ENCODE results near the gene RCE1. TPM values are rescaled to one million over a fixed set of nuclear protein-coding genes. Genes with fewer than 3 reads are reported as not detected.
"Not testable (repeated sequence)": the region's sequence is repeated elsewhere in the genome, so short reads cannot be mapped to it uniquely, and the experiment has no call there.

The RCE1 gene
- total RNA-seq (12.2 TPM), polyA plus RNA-seq (18.7 TPM)

- Histone ChIP-seq H3K4me3 (ENCODE audit: low read depth, low read length) (peak within 1 kb of the TSS; percentile 98), H3K4me1 (ENCODE audit: insufficient read depth) (peaks cover 3% of the 10 kb centered on the region), H3K27ac (ENCODE audit: low read depth) (peak within 1 kb of the TSS; percentile 100), H3K36me3 (ENCODE audit: insufficient read depth) (no peaks in the 10 kb centered on the region)
- no peak for DNase-seq (ENCODE audit: extremely low spot score)
- under 1% methylated on average over 98 of the region's 98 CpGs for WGBS
Observed at GRCh38 chr11:66842896-66843775, at the start of gene RCE1. Gene RCE1 (plus strand): TSS chr11:66843441. CDS start chr11:66843456, 15 bp downstream.

- not testable (repeated sequence) for H3K27ac ChIP-seq (ENCODE audit: low read depth); H3K4me3 ChIP-seq (ENCODE audit: low read depth, low read length); H3K36me3 ChIP-seq (ENCODE audit: insufficient read depth); DNase-seq (ENCODE audit: extremely low spot score); H3K4me1 ChIP-seq (ENCODE audit: insufficient read depth)
Observed at GRCh38 chr11:66799815-66800214, 43.4 kb upstream of the RCE1 start.

GRCh38 chr11:66800720-66801428 is 42.4 kb upstream of the RCE1 start:
- 96% methylated on average over 5 of the region's 5 CpGs for WGBS
- no peak for DNase-seq (ENCODE audit: extremely low spot score)
- Histone ChIP-seq H3K27ac (ENCODE audit: low read depth) (no peak overlapping the region), H3K36me3 (ENCODE audit: insufficient read depth) (no peaks in the 10 kb centered on the region), H3K4me3 (ENCODE audit: low read depth, low read length) (no peak overlapping the region), H3K4me1 (ENCODE audit: insufficient read depth) (no peaks in the 10 kb centered on the region)

GRCh38 chr11:66809592-66809991 is 33.6 kb upstream of the RCE1 start:
- Histone ChIP-seq H3K4me1 (ENCODE audit: insufficient read depth) (no peaks in the 10 kb centered on the region), H3K27ac (ENCODE audit: low read depth) (no peak overlapping the region), H3K4me3 (ENCODE audit: low read depth, low read length) (no peak overlapping the region), H3K36me3 (ENCODE audit: insufficient read depth) (no peaks in the 10 kb centered on the region)
- no peak for DNase-seq (ENCODE audit: extremely low spot score)
- 94% methylated on average over 3 of the region's 3 CpGs for WGBS

GRCh38 chr11:66810576-66811185 is 32.6 kb upstream of the RCE1 start:
- H3K36me3 ChIP-seq (ENCODE audit: insufficient read depth): no peaks in the 10 kb centered on the region
- no peaks in the 10 kb centered on the region for H3K4me1 ChIP-seq (ENCODE audit: insufficient read depth)
- H3K27ac ChIP-seq (ENCODE audit: low read depth): no peak overlapping the region
- H3K4me3 ChIP-seq (ENCODE audit: low read depth, low read length): no peak overlapping the region
- WGBS: 100% methylated on average over 1 of the region's 1 CpG
- DNase-seq (ENCODE audit: extremely low spot score): no peak

GRCh38 chr11:66814678-66815077 is 28.6 kb upstream of the RCE1 start:
- no peak overlapping the region for H3K4me3 ChIP-seq (ENCODE audit: low read depth, low read length)
- H3K36me3 ChIP-seq (ENCODE audit: insufficient read depth): no peaks in the 10 kb centered on the region
- WGBS: 90% methylated on average over 5 of the region's 5 CpGs
- no peak for DNase-seq (ENCODE audit: extremely low spot score)
- H3K27ac ChIP-seq (ENCODE audit: low read depth): no peak overlapping the region
- no peaks in the 10 kb centered on the region for H3K4me1 ChIP-seq (ENCODE audit: insufficient read depth)

- no peak for DNase-seq (ENCODE audit: extremely low spot score)
- Histone ChIP-seq H3K27ac (ENCODE audit: low read depth) (no peak overlapping the region), H3K4me3 (ENCODE audit: low read depth, low read length) (no peak overlapping the region), H3K36me3 (ENCODE audit: insufficient read depth) (no peaks in the 10 kb centered on the region), H3K4me1 (ENCODE audit: insufficient read depth) (no peaks in the 10 kb centered on the region)
- 34% methylated on average over 1 of the region's 1 CpG for WGBS
Observed at GRCh38 chr11:66815646-66816045, 27.6 kb upstream of the RCE1 start.

GRCh38 chr11:66818231-66818955 is 24.8 kb upstream of the RCE1 start:
- Histone ChIP-seq H3K4me3 (ENCODE audit: low read depth, low read length) (no peak overlapping the region), H3K27ac (ENCODE audit: low read depth) (no peak overlapping the region), H3K36me3 (ENCODE audit: insufficient read depth) (no peaks in the 10 kb centered on the region), H3K4me1 (ENCODE audit: insufficient read depth) (no peaks in the 10 kb centered on the region)
- DNase-seq (ENCODE audit: extremely low spot score): no peak
- WGBS: 80% methylated on average over 3 of the region's 3 CpGs

GRCh38 chr11:66820381-66820780 is 22.9 kb upstream of the RCE1 start:
- 55% methylated on average over 3 of the region's 3 CpGs for WGBS
- H3K36me3 ChIP-seq (ENCODE audit: insufficient read depth): no peaks in the 10 kb centered on the region

GRCh38 chr11:66820901-66821300 is 22.3 kb upstream of the RCE1 start:
- H3K4me3 ChIP-seq (ENCODE audit: low read depth, low read length): no peak overlapping the region
- no peak overlapping the region for H3K27ac ChIP-seq (ENCODE audit: low read depth)
- no peak for DNase-seq (ENCODE audit: extremely low spot score)
- no peaks in the 10 kb centered on the region for H3K4me1 ChIP-seq (ENCODE audit: insufficient read depth)
- no peaks in the 10 kb centered on the region for H3K36me3 ChIP-seq (ENCODE audit: insufficient read depth)
- WGBS: 44% methylated on average over 3 of the region's 3 CpGs

More at GRCh38 chr11:66820381-66820780, 22.9 kb upstream of the RCE1 start:
- Histone ChIP-seq H3K27ac (ENCODE audit: low read depth) (no peak overlapping the region), H3K4me1 (ENCODE audit: insufficient read depth) (no peaks in the 10 kb centered on the region), H3K4me3 (ENCODE audit: low read depth, low read length) (no peak overlapping the region)
- DNase-seq (ENCODE audit: extremely low spot score): no peak

GRCh38 chr11:66823700-66824099 is 19.5 kb upstream of the RCE1 start:
- Histone ChIP-seq H3K36me3 (ENCODE audit: insufficient read depth) (no peaks in the 10 kb centered on the region), H3K4me3 (ENCODE audit: low read depth, low read length) (no peak overlapping the region), H3K27ac (ENCODE audit: low read depth) (no peak overlapping the region), H3K4me1 (ENCODE audit: insufficient read depth) (no peaks in the 10 kb centered on the region)
- no peak for DNase-seq (ENCODE audit: extremely low spot score)
- WGBS: 96% methylated on average over 4 of the region's 4 CpGs

GRCh38 chr11:66824573-66824972 is 18.7 kb upstream of the RCE1 start:
- H3K27ac ChIP-seq (ENCODE audit: low read depth); H3K4me1 ChIP-seq (ENCODE audit: insufficient read depth); H3K4me3 ChIP-seq (ENCODE audit: low read depth, low read length); H3K36me3 ChIP-seq (ENCODE audit: insufficient read depth); DNase-seq (ENCODE audit: extremely low spot score): not testable (repeated sequence)
- 96% methylated on average over 3 of the region's 4 CpGs for WGBS

- WGBS: 63% methylated on average over 4 of the region's 4 CpGs
- peaks cover 2% of the 10 kb centered on the region for H3K36me3 ChIP-seq (ENCODE audit: insufficient read depth)
- no peak for DNase-seq (ENCODE audit: extremely low spot score)
- H3K4me1 ChIP-seq (ENCODE audit: insufficient read depth): no peaks in the 10 kb centered on the region
- H3K27ac ChIP-seq (ENCODE audit: low read depth): no peak overlapping the region
- no peak overlapping the region for H3K4me3 ChIP-seq (ENCODE audit: low read depth, low read length)
Observed at GRCh38 chr11:66834539-66834845, 8.7 kb upstream of the RCE1 start.

All from urinary bladder (tissue), 4 donors.